ENCODE results near the gene GMCL2. TPM values are rescaled to one million over a fixed set of nuclear protein-coding genes. Genes with fewer than 3 reads are reported as not detected.

The GMCL2 gene
- polyA plus RNA-seq, 1 donor (not counting 4 experiments of a cell fraction or from before 2014, with no cell fraction given): not detected

GRCh38 chr5:178143901-178144300, 43.3 kb downstream of the GMCL2 start:
- H3K9me1 ChIP-seq (ENCODE audit: control insufficient read depth, extremely low read depth, insufficient read depth, low read length): no peaks in the 10 kb centered on the region
- no peak for FAIRE-seq
- dilution Hi-C loops (cut with MboI; ENCODE audit: extremely low pct_ligation_motif_present, low sequenced_read_pairs): no loop called here
- H3K9ac ChIP-seq (ENCODE audit: control insufficient read depth, extremely low read depth, insufficient read depth, low read length): no peak overlapping the region
- H3K4me1 ChIP-seq (ENCODE audit: control insufficient read depth, extremely low read depth, insufficient read depth, low read length): peaks cover 15% of the 10 kb centered on the region
- H3K27me3 ChIP-seq (ENCODE audit: control insufficient read depth, extremely low read depth, insufficient read depth, low read length): no peaks in the 10 kb centered on the region
- DNase-seq (ENCODE audit: low read depth, low spot score): no peak
- H3K36me3 ChIP-seq (ENCODE audit: control insufficient read depth in 2 of 2, extremely low read depth in 1 of 2, insufficient read depth in 2 of 2, low read length in 2 of 2): peaks cover 31 to 50% of the 10 kb centered on the region in 2 experiments
- H3K4me2 ChIP-seq (ENCODE audit: control insufficient read depth, extremely low read depth, insufficient read depth, low read depth, low read length): no peak overlapping the region
- H3K79me2 ChIP-seq (ENCODE audit: control insufficient read depth, insufficient read depth, low read length): peaks cover 2% of the 10 kb centered on the region
- H3K27ac ChIP-seq (ENCODE audit: control insufficient read depth, insufficient read depth, low read length): no peak overlapping the region
- no peaks in the 10 kb centered on the region for H3K9me3 ChIP-seq (ENCODE audit: control insufficient read depth, low read depth, low read length)
- no peak for TF ChIP-seq CTCF (optimal IDR thresholded peaks at IDR 0.05 in 1 of 3, IDR thresholded peaks at IDR 0.05 in 1 of 3, conservative IDR thresholded peaks at IDR 0.05 in 1 of 3; ENCODE audit: extremely low read depth in 1 of 3, insufficient read depth in 2 of 3, low read length in 3 of 3)
- TF ChIP-seq EZH2 (IDR thresholded peaks at IDR 0.05; ENCODE audit: low read length): no peak
- H2AFZ ChIP-seq (ENCODE audit: control insufficient read depth, low read length): no peak overlapping the region
- peaks cover 8% of the 10 kb centered on the region for H4K20me1 ChIP-seq (ENCODE audit: control insufficient read depth, extremely low read depth, insufficient read depth, low read length)
- H3K4me3 ChIP-seq (ENCODE audit: control insufficient read depth in 2 of 3, extremely low read depth in 1 of 3, insufficient read depth in 2 of 3, low read depth in 1 of 3, low read length in 3 of 3): no peak overlapping the region

GRCh38 chr5:178143246-178143645, 43.9 kb downstream of the GMCL2 start:
- Histone ChIP-seq H3K9me3 (ENCODE audit: control insufficient read depth, low read depth, low read length) (no peaks in the 10 kb centered on the region), H4K20me1 (ENCODE audit: control insufficient read depth, extremely low read depth, insufficient read depth, low read length) (peaks cover 8% of the 10 kb centered on the region), H3K9me1 (ENCODE audit: control insufficient read depth, extremely low read depth, insufficient read depth, low read length) (no peaks in the 10 kb centered on the region), H3K27me3 (ENCODE audit: control insufficient read depth, extremely low read depth, insufficient read depth, low read length) (no peaks in the 10 kb centered on the region), H3K27ac (ENCODE audit: control insufficient read depth, insufficient read depth, low read length) (no peak overlapping the region), H3K4me2 (ENCODE audit: control insufficient read depth, extremely low read depth, insufficient read depth, low read depth, low read length) (no peak overlapping the region), H2AFZ (ENCODE audit: control insufficient read depth, low read length) (no peak overlapping the region), H3K79me2 (ENCODE audit: control insufficient read depth, insufficient read depth, low read length) (peaks cover under 1% of the 10 kb centered on the region), H3K4me3 (ENCODE audit: control insufficient read depth in 2 of 3, extremely low read depth in 1 of 3, insufficient read depth in 2 of 3, low read depth in 1 of 3, low read length in 3 of 3) (no peak overlapping the region), H3K9ac (ENCODE audit: control insufficient read depth, extremely low read depth, insufficient read depth, low read length) (no peak overlapping the region), H3K4me1 (ENCODE audit: control insufficient read depth, extremely low read depth, insufficient read depth, low read length) (peaks cover 15% of the 10 kb centered on the region), H3K36me3 (ENCODE audit: control insufficient read depth in 2 of 2, extremely low read depth in 1 of 2, insufficient read depth in 2 of 2, low read length in 2 of 2) (peaks cover 28 to 44% of the 10 kb centered on the region in 2 experiments)
- DNase-seq (ENCODE audit: low read depth, low spot score): no peak
- no peak for FAIRE-seq
- dilution Hi-C loops (cut with MboI; ENCODE audit: extremely low pct_ligation_motif_present, low sequenced_read_pairs): no loop called here
- TF ChIP-seq CTCF (optimal IDR thresholded peaks at IDR 0.05 in 1 of 3, IDR thresholded peaks at IDR 0.05 in 1 of 3, conservative IDR thresholded peaks at IDR 0.05 in 1 of 3; ENCODE audit: extremely low read depth in 1 of 3, insufficient read depth in 2 of 3, low read length in 3 of 3): no peak
